Measurements from ENCODE around the gene SLC23A1. TPM values are rescaled to one million over a fixed set of nuclear protein-coding genes. Genes with fewer than 3 reads are reported as not detected.

The SLC23A1 gene
- total RNA-seq, 1 experiment from 2014 or later, result not detected

DNA sequence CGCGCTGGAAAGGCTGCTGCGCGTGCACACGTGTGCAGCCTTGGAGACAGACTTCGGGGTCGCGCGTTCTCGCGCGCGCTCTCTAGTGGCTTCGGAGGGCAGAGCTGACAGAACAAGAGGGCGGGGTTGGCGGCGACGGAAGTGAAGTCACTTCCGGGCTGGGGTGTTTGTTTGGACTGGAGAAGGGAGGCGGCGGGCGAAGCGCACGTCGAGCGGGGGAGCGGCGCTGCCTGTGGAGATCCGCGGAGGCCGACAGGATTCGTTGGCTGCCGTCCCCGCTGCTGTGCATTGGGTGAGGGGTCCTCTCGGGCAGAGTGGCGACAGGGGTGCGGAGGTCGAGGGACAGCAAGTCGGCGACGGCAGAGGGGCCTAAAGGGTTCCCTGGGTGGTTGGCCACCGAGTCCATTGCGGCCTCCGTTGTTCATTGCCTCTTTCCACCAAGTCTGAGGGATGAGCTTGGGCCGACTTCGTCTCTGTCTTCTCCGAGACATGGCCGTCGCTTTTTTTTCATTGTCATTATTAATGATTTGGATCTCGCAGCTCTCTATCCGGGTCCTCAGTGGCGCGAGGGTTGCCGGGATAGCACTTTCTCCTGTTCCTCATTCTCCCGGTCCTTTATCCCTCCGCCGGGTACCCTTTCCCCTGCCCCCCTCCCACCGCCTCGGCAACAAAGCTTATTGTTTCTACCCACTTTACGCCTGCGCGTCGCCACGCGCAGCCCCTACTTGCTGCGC, 41.2 kb downstream of the SLC23A1 start, which contains the start of gene PAIP2:
TSS of gene PAIP2 (plus strand) at position 166 of the 734 bp plus-strand sequence. CDS start 21,931 bp downstream, outside the sequence.
- TSS peak; percentile 95 for BruUV-seq (replicated peaks)
- Histone ChIP-seq H3K9me3 (ENCODE audit: low read depth, low read length, poor library complexity, severe bottlenecking) (no peaks in the 10 kb centered on the region), H3K4me3 (ENCODE audit: low read depth, low read length, poor library complexity, severe bottlenecking) (peak within 1 kb of the TSS; percentile 74), H3K27ac (ENCODE audit: low read depth, low read length, poor library complexity, severe bottlenecking) (peak within 1 kb of the TSS; percentile 99), H3K36me3 (ENCODE audit: insufficient read depth, low read length, poor library complexity, severe bottlenecking) (peaks cover 4% of the 10 kb centered on the region), H3K4me1 (ENCODE audit: insufficient read depth, low read length, poor library complexity, severe bottlenecking) (peaks cover 12% of the 10 kb centered on the region), H3K27me3 (replicated peaks; ENCODE audit: insufficient read depth, low read depth, low read length, poor library complexity) (no peaks in the 10 kb centered on the region)
- ChIA-PET CTCF (interaction anchor here (0.6 kb wide), 3 partner anchors 23 to 891 kb away, joined by 3 to 4 read pairs (median 3); no protein-coding TSS in a partner anchor), POLR2A (ENCODE audit: low non-redundant PET) (interaction anchor here (0.6 to 1.2 kb wide), 8 partner anchors 11 to 1611 kb away, joined by 3 to 22 read pairs (median 4); partner anchors contain the start of genes KIF20A, MATR3 and SPATA24)
- intact Hi-C loops (cut with micrococcal nuclease; ENCODE audit: unreplicated experiment), result no loop called here
- no peak for TF ChIP-seq EZH2 (IDR thresholded peaks at IDR 0.05; ENCODE audit: borderline replicate concordance, low read depth, low read length, poor library complexity, severe bottlenecking)
- TF ChIP-seq, protein P1, sequence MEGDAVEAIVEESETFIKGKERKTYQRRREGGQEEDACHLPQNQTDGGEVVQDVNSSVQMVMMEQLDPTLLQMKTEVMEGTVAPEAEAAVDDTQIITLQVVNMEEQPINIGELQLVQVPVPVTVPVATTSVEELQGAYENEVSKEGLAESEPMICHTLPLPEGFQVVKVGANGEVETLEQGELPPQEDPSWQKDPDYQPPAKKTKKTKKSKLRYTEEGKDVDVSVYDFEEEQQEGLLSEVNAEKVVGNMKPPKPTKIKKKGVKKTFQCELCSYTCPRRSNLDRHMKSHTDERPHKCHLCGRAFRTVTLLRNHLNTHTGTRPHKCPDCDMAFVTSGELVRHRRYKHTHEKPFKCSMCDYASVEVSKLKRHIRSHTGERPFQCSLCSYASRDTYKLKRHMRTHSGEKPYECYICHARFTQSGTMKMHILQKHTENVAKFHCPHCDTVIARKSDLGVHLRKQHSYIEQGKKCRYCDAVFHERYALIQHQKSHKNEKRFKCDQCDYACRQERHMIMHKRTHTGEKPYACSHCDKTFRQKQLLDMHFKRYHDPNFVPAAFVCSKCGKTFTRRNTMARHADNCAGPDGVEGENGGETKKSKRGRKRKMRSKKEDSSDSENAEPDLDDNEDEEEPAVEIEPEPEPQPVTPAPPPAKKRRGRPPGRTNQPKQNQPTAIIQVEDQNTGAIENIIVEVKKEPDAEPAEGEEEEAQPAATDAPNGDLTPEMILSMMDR (conservative IDR thresholded peaks at IDR 0.05; ENCODE audit: low read depth, low read length), result peak; percentile 87
- DNase-seq (ENCODE audit: low spot score), result peak; percentile 99

DNA sequence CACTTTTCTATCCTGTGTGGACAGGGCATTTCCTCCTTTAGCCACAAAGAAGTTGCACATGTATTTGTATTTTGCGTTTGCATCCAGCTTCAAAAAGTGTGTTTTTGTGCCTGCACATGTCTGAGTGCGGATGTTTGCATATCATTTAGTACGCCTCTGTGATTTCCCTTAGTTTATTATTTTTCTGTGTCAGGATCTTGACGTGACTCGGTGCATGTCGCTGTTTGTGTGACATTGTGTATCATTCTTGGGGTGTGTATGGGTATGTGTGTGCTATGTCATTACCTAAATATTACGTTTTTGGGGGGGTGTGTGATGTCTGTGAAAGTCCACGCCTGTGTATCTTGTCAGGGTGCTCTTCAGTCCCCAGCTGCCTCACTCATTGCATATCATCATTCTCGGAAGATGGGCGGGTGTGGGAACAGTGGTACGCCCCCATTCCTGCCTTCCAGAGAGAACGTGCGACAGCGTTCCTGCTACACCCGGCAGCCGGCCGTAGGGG, 41.9 kb downstream of the SLC23A1 start:
- peaks cover 12% of the 10 kb centered on the region for H3K4me1 ChIP-seq (ENCODE audit: insufficient read depth, low read length, poor library complexity, severe bottlenecking)
- H3K27ac ChIP-seq (ENCODE audit: low read depth, low read length, poor library complexity, severe bottlenecking), result peak overlapping the region; percentile 99
- H3K36me3 ChIP-seq (ENCODE audit: insufficient read depth, low read length, poor library complexity, severe bottlenecking), result peaks cover 4% of the 10 kb centered on the region
- DNase-seq (ENCODE audit: low spot score), result no peak
- no peaks in the 10 kb centered on the region for H3K27me3 ChIP-seq (replicated peaks; ENCODE audit: insufficient read depth, low read depth, low read length, poor library complexity)
- POLR2A ChIA-PET (ENCODE audit: low non-redundant PET), result no interaction called here
- no peaks in the 10 kb centered on the region for H3K9me3 ChIP-seq (ENCODE audit: low read depth, low read length, poor library complexity, severe bottlenecking)
- intact Hi-C loops (cut with micrococcal nuclease; ENCODE audit: unreplicated experiment), result no loop called here
- TF ChIP-seq, protein P1 (conservative IDR thresholded peaks at IDR 0.05; ENCODE audit: low read depth, low read length), result no peak
- no peak for TF ChIP-seq EZH2 (IDR thresholded peaks at IDR 0.05; ENCODE audit: borderline replicate concordance, low read depth, low read length, poor library complexity, severe bottlenecking)
- BruUV-seq (replicated peaks), result no TSS peak
- CTCF ChIA-PET, result no interaction called here
- H3K4me3 ChIP-seq (ENCODE audit: low read depth, low read length, poor library complexity, severe bottlenecking), result peak overlapping the region; percentile 74

DNA sequence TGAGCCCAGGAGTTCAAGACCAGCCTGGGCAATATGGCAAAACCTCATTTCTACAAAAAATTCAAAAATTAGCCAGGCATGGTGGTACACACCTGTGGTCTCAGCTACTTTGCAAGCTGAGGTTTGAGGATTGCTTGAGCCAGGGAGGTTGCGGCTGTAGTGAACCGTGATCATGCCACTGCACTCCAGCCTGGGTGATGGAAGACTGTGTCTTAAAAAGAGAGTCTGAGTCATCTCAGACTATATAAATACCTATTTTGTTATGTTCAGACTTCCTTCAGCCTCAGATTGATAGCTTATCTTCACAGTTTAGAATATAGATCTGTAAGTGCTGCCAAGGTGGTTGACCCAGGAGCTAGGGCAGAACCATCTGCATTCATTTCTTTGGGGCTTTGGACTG, 43.0 kb downstream of the SLC23A1 start:
- Histone ChIP-seq H3K27ac (ENCODE audit: low read depth, low read length, poor library complexity, severe bottlenecking) (no peak overlapping the region), H3K9me3 (ENCODE audit: low read depth, low read length, poor library complexity, severe bottlenecking) (no peaks in the 10 kb centered on the region), H3K36me3 (ENCODE audit: insufficient read depth, low read length, poor library complexity, severe bottlenecking) (peaks cover 4% of the 10 kb centered on the region), H3K4me3 (ENCODE audit: low read depth, low read length, poor library complexity, severe bottlenecking) (no peak overlapping the region), H3K27me3 (replicated peaks; ENCODE audit: insufficient read depth, low read depth, low read length, poor library complexity) (no peaks in the 10 kb centered on the region), H3K4me1 (ENCODE audit: insufficient read depth, low read length, poor library complexity, severe bottlenecking) (peaks cover 12% of the 10 kb centered on the region)
- CTCF ChIA-PET, result no interaction called here
- BruUV-seq (replicated peaks), result no TSS peak
- TF ChIP-seq, protein P1 (conservative IDR thresholded peaks at IDR 0.05; ENCODE audit: low read depth, low read length), result no peak
- TF ChIP-seq EZH2 (IDR thresholded peaks at IDR 0.05; ENCODE audit: borderline replicate concordance, low read depth, low read length, poor library complexity, severe bottlenecking), result no peak
- intact Hi-C loops (cut with micrococcal nuclease; ENCODE audit: unreplicated experiment), result no loop called here
- POLR2A ChIA-PET (ENCODE audit: low non-redundant PET), result no interaction called here
- DNase-seq (ENCODE audit: low spot score), result no peak

Data from A673 (cell line).